SK-N-SH (cell line): ENCODE results near the gene SLC12A4. TPM values are rescaled to one million over a fixed set of nuclear protein-coding genes. Genes with fewer than 3 reads are reported as not detected.

Experiments used
- CTCF ChIA-PET: fragments of 300-600, 350-600 bp; formaldehyde crosslinking; extraction: SDS; loops from one replicate; lab custom pipeline; 2021; lab: Yijun Ruan, JAX
- POLR2A ChIA-PET: fragments of 350-600 bp; sonication (Branson Sonifier 250); formaldehyde crosslinking; extraction: SDS; loops from one replicate; lab custom pipeline; 2020; ENCODE audit warnings: antibody characterized with exemption, inconsistent platforms; lab: Yijun Ruan, JAX
- DNase-seq: peaks from one replicate; pipeline ENCODE4 v3.0.0; 2012
- H2AFZ ChIP-seq: fragments of 200-600 bp; sonication (generic); 2 replicates; pipeline ENCODE4 v1.8.1; 2016; ENCODE audit warnings: antibody characterized with exemption, mild to moderate bottlenecking, low read depth
- H3F3A ChIP-seq: fragments of 200-600 bp; sonication (generic); replicated peaks from 2 replicates; pipeline ENCODE3; 2016; ENCODE audit warnings: antibody characterized with exemption, mild to moderate bottlenecking; ENCODE audit not compliant: insufficient read depth
- H3K27ac ChIP-seq, 2 experiments: fragments of 200-500 bp in 1 of 2; fragments of 200-600 bp in 1 of 2; sonication (Bioruptor generic) in 1 of 2; sonication (generic), shearing (Covaris generic) in 1 of 2; 2 replicates each; pipeline versions ENCODE4 v1.5.1 to v1.6.1; 2014 to 2016; ENCODE audit warnings: low read depth in 2 of 2, inconsistent platforms in 1 of 2, low read length in 1 of 2, mild to moderate bottlenecking in 1 of 2, mixed read lengths in 1 of 2
- H3K27me3 ChIP-seq: fragments of 200-600 bp; sonication (generic), shearing (Covaris generic); 2 replicates; pipeline ENCODE4 v1.6.1; 2016; ENCODE audit warnings: mixed run types; ENCODE audit not compliant: insufficient read depth
- H3K36me3 ChIP-seq, 2 experiments: fragments of 200-500 bp in 1 of 2; fragments of 200-600 bp in 1 of 2; sonication (Bioruptor generic) in 1 of 2; sonication (generic) in 1 of 2; replicated peaks in 1 of 2; 2 replicates each; pipeline versions ENCODE3 to v1.5.1; 2014 to 2016; ENCODE audit warnings: low read length in 1 of 2, mild to moderate bottlenecking in 1 of 2; ENCODE audit not compliant: insufficient read depth in 2 of 2, control insufficient read depth in 1 of 2
- H3K4me1 ChIP-seq, 2 experiments: fragments of 200-500 bp in 1 of 2; fragments of 200-600 bp in 1 of 2; sonication (Bioruptor generic) in 1 of 2; sonication (generic), shearing (Covaris generic) in 1 of 2; 2 replicates each; pipeline versions ENCODE4 v1.5.1 to v1.6.1; 2014 to 2016; ENCODE audit warnings: low read depth in 1 of 2, low read length in 1 of 2, mixed run types in 1 of 2; ENCODE audit not compliant: insufficient read depth in 2 of 2, control insufficient read depth in 1 of 2
- H3K4me2 ChIP-seq: fragments of 200-600 bp; sonication (generic), shearing (Covaris generic); 2 replicates; pipeline ENCODE4 v1.6.1; 2017; ENCODE audit warnings: mixed run types
- H3K4me3 ChIP-seq, 2 experiments: fragments of 200-500 bp in 1 of 2; fragments of 200-600 bp in 1 of 2; sonication (Bioruptor generic) in 1 of 2; sonication (generic), shearing (Covaris generic) in 1 of 2; 2 replicates each; pipeline versions ENCODE4 v1.5.1 to v1.8.1; 2014 to 2016; ENCODE audit warnings: low read depth in 2 of 2, inconsistent platforms in 1 of 2, low read length in 1 of 2, mild to moderate bottlenecking in 1 of 2, mixed read lengths in 1 of 2, moderate library complexity in 1 of 2
- H3K79me2 ChIP-seq: fragments of 200-600 bp; sonication (generic); 2 replicates; pipeline ENCODE4 v1.8.1; 2017; ENCODE audit warnings: mild to moderate bottlenecking; ENCODE audit not compliant: insufficient read depth
- H3K9ac ChIP-seq: fragments of 200-600 bp; sonication (generic); 2 replicates; pipeline ENCODE4 v1.6.1; 2017; ENCODE audit warnings: mixed run types
- H3K9me2 ChIP-seq: fragments of 200-600 bp; sonication (generic); 2 replicates; pipeline ENCODE4 v1.6.1; 2017; ENCODE audit warnings: mixed run types
- H3K9me3 ChIP-seq: fragments of 200-600 bp; sonication (generic); 2 replicates; pipeline ENCODE4 v1.6.1; 2017; ENCODE audit warnings: mixed run types, mild to moderate bottlenecking, moderate library complexity
- H4K20me1 ChIP-seq: fragments of 200-600 bp; sonication (generic); 2 replicates; pipeline ENCODE4 v1.6.1; 2017; ENCODE audit warnings: mild to moderate bottlenecking, mixed run types; ENCODE audit not compliant: insufficient read depth
- CHD2 ChIP-seq: fragments of 150-350 bp; IDR thresholded peaks from 2 replicates; pipeline ENCODE4 v1.6.1; 2018; ENCODE audit warnings: low read length; ENCODE audit not compliant: partially characterized antibody
- FOSL2 ChIP-seq: IDR thresholded peaks from 2 replicates; pipeline ENCODE4 v1.4.0; 2012; ENCODE audit warnings: low read depth, mild to moderate bottlenecking, moderate library complexity, borderline replicate concordance
- FOXJ3 ChIP-seq: sonication (generic); formaldehyde crosslinking; IDR thresholded peaks from 2 replicates; pipeline ENCODE4 v1.5.1; 2020; ENCODE audit warnings: mild to moderate bottlenecking, missing genetic modification reagents
- GABPA ChIP-seq: IDR thresholded peaks from 2 replicates; pipeline ENCODE4 v1.4.0; 2012; ENCODE audit warnings: low read depth, mild to moderate bottlenecking
- IRF3 ChIP-seq: fragments of 150-350 bp; IDR thresholded peaks from 2 replicates; pipeline ENCODE4 v1.6.1; 2016; ENCODE audit warnings: mild to moderate bottlenecking, low read depth, low read length
- MXI1 ChIP-seq: IDR thresholded peaks from 2 replicates; pipeline ENCODE4 v1.6.1; 2012; ENCODE audit warnings: mild to moderate bottlenecking, low read depth, low read length, improper control_type of control experiment
- POLR2AphosphoS5 ChIP-seq: IDR thresholded peaks from 2 replicates; pipeline ENCODE4 v1.6.1; 2012; ENCODE audit warnings: low read depth, low read length
- RXRA ChIP-seq: IDR thresholded peaks from 2 replicates; pipeline ENCODE4 v1.4.0; 2012; ENCODE audit warnings: low read depth, mild to moderate bottlenecking, borderline replicate concordance
- SIN3A ChIP-seq: IDR thresholded peaks from 2 replicates; pipeline ENCODE4 v1.6.1; 2012; ENCODE audit warnings: low read depth, mild to moderate bottlenecking, low read length, moderate library complexity, borderline replicate concordance
- SMC3 ChIP-seq: IDR thresholded peaks from 2 replicates; pipeline ENCODE4 v1.6.1; 2012; ENCODE audit warnings: low read depth, low read length, improper control_type of control experiment
- TAF1 ChIP-seq: IDR thresholded peaks from 2 replicates; pipeline ENCODE4 v1.6.1; 2012; ENCODE audit warnings: low read depth, mild to moderate bottlenecking, low read length, moderate library complexity, borderline replicate concordance
- TCF12 ChIP-seq: IDR thresholded peaks from 2 replicates; pipeline ENCODE4 v1.4.0; 2012
- TEAD4 ChIP-seq: IDR thresholded peaks from 2 replicates; pipeline ENCODE4 v1.4.0; 2012; ENCODE audit warnings: mild to moderate bottlenecking, borderline replicate concordance; ENCODE audit not compliant: insufficient read depth
- USF2 ChIP-seq: fragments of 150-350 bp; IDR thresholded peaks from 2 replicates; pipeline ENCODE4 v1.6.1; 2017; ENCODE audit warnings: antibody characterized with exemption, low read length, low read depth, borderline replicate concordance
- WGBS: methylation state at CpG from one replicate; pipeline ENCODE4 v1.1.6; 2017; ENCODE audit warnings: low lambda C conversion rate; 5-methylcytosine and 5-hydroxymethylcytosine counted together
- polyA plus RNA-seq, 3 experiments: library from polyadenylated mRNA; depleted of rRNA; stranded (reverse); fragments of >200 nt; gene quantifications; 2 replicates each; pipeline ENCODE4 v1.2.3, GENCODE V29; 2012

SLC12A4 gene
- polyA plus RNA-seq, 1 of the 3 experiments (the other 2 are of a cell fraction): 75.8 TPM

- H3K9ac ChIP-seq: no peak overlapping the region
- ChIA-PET CTCF (interaction anchor here (1.1 to 4.4 kb wide), 3 partner anchors 21 to 78 kb away, joined by 3 to 32 read pairs (median 8); partner anchors contain the start of gene NRN1L), POLR2A (no interaction called here)
- H3K4me2 ChIP-seq: no peak overlapping the region
- no peaks in the 10 kb centered on the region for H3F3A ChIP-seq
- H3K9me2 ChIP-seq: no peaks in the 10 kb centered on the region
- peaks cover 39 to 60% of the 10 kb centered on the region in 2 experiments for H3K36me3 ChIP-seq
- no peaks in the 10 kb centered on the region for H3K9me3 ChIP-seq
- 100% methylated on average over 3 of the region's 8 CpGs for WGBS
- no peaks in the 10 kb centered on the region for H3K27me3 ChIP-seq
- H3K27ac ChIP-seq: no peak overlapping the region; a peak in 1 of 4 replicates
- peaks cover 76% of the 10 kb centered on the region for H3K79me2 ChIP-seq
- TF ChIP-seq GABPA: no peak
- TF ChIP-seq FOSL2: no peak
- no peak for TF ChIP-seq SIN3A
- no peak for TF ChIP-seq TAF1
- TF ChIP-seq RXRA: no peak
- TF ChIP-seq POLR2AphosphoS5: no peak
- TF ChIP-seq SMC3: no peak
- TF ChIP-seq TCF12: no peak
- peaks cover 15 to 33% of the 10 kb centered on the region in 2 experiments; a peak in 3 of 4 replicates for H3K4me1 ChIP-seq
- DNase-seq: no peak
- H2AFZ ChIP-seq: no peak overlapping the region
- peaks cover 54% of the 10 kb centered on the region for H4K20me1 ChIP-seq
- H3K4me3 ChIP-seq: no peak overlapping the region
Measured at GRCh38 chr16:67962135-67962534, 6.3 kb downstream of the SLC12A4 start.

- Histone ChIP-seq H4K20me1 (peaks cover 49% of the 10 kb centered on the region), H3K27me3 (no peaks in the 10 kb centered on the region), H3K4me3 (no peak overlapping the region), H2AFZ (no peak overlapping the region), H3K9me2 (no peaks in the 10 kb centered on the region), H3K36me3 (peaks cover 39 to 60% of the 10 kb centered on the region in 2 experiments), H3K79me2 (peaks cover 70% of the 10 kb centered on the region), H3K4me1 (peaks cover 11 to 27% of the 10 kb centered on the region in 2 experiments; a peak in 3 of 4 replicates), H3F3A (no peaks in the 10 kb centered on the region), H3K9ac (no peak overlapping the region), H3K9me3 (no peaks in the 10 kb centered on the region), H3K27ac (peak overlapping the region in 1 of 2 experiments; percentile 7; a peak in 1 of 4 replicates), H3K4me2 (no peak overlapping the region)
- no peak for TF ChIP-seq IRF3
- no peak for TF ChIP-seq GABPA
- no peak for TF ChIP-seq MXI1
- TF ChIP-seq FOXJ3 (CRISPR knock-in tag): no peak
- TF ChIP-seq CHD2: peak; percentile 36
- TF ChIP-seq USF2: no peak
- TF ChIP-seq TEAD4: no peak
- POLR2A ChIA-PET: no interaction called here
- peak; percentile 82 for DNase-seq
- WGBS: 74% methylated on average over 6 of the region's 13 CpGs
- CTCF ChIA-PET: interaction anchor here (0.7 to 4.4 kb wide), 6 partner anchors 11 to 108 kb away, joined by 3 to 32 read pairs (median 6); partner anchors contain the start of gene NRN1L
Measured at GRCh38 chr16:67961551-67961957, 6.9 kb downstream of the SLC12A4 start.
